Measurements from ENCODE around the gene D2HGDH.

DNA sequence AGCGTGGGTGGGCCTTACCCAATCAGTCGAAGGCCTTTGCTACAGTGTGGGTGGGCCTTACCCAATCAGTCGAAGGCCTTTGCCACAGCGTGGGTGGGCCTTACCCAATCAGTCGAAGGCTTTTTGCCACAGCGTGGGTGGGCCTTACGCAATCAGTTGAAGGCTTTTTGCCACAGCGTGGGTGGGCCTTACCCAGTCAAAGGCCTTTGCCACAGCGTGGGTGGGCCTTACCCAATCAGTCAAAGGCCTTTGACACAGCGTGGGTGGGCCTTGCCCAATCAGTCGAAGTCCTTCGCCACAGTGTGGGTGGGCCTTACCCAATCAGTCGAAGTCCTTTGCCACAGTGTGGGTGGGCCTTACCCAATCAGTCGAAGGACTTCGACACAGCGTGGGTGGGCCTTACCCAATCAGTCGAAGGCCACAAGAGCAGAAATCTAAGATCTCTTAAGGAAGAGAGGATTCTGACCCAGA is 25.9 kb downstream of the D2HGDH start:
- TF ChIP-seq POLR2A (IDR thresholded peaks at IDR 0.05), result no peak
- TF ChIP-seq, protein P1, sequence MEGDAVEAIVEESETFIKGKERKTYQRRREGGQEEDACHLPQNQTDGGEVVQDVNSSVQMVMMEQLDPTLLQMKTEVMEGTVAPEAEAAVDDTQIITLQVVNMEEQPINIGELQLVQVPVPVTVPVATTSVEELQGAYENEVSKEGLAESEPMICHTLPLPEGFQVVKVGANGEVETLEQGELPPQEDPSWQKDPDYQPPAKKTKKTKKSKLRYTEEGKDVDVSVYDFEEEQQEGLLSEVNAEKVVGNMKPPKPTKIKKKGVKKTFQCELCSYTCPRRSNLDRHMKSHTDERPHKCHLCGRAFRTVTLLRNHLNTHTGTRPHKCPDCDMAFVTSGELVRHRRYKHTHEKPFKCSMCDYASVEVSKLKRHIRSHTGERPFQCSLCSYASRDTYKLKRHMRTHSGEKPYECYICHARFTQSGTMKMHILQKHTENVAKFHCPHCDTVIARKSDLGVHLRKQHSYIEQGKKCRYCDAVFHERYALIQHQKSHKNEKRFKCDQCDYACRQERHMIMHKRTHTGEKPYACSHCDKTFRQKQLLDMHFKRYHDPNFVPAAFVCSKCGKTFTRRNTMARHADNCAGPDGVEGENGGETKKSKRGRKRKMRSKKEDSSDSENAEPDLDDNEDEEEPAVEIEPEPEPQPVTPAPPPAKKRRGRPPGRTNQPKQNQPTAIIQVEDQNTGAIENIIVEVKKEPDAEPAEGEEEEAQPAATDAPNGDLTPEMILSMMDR (IDR thresholded peaks at IDR 0.05), result no peak

Measured in uterus (tissue), 2 donors.